GM21390 (cell line): Measurements from ENCODE around the gene SETSIP.
"Not testable (repeated sequence)": the region's sequence is repeated elsewhere in the genome, so short reads cannot be mapped to it uniquely, and the experiment has no call there.

Experiments
- ATAC-seq: cut with Tn5 transposase; IDR thresholded peaks from one replicate; pipeline ENCODE4 v1.9.1; 2021; ENCODE audit not compliant: unreplicated experiment

SETSIP gene

GRCh38 chr1:92075311-92075710, at the start of gene SETSIP:
TSS of gene SETSIP (minus strand) at chr1:92075411. CDS start at chr1:92075411, 0 bp downstream.
- ATAC-seq = no peak

GRCh38 chr1:92123868-92124267, 48.7 kb upstream of the SETSIP start:
- no peak for ATAC-seq

- no peak for ATAC-seq
Measured at GRCh38 chr1:92118826-92119225, 43.6 kb upstream of the SETSIP start.

GRCh38 chr1:92117526-92117925, 42.3 kb upstream of the SETSIP start:
- ATAC-seq = no peak

- ATAC-seq = no peak
Measured at GRCh38 chr1:92108631-92109030, 33.4 kb upstream of the SETSIP start.

- no peak for ATAC-seq
Measured at GRCh38 chr1:92105546-92106081, 30.4 kb upstream of the SETSIP start.

GRCh38 chr1:92096317-92096716, 21.1 kb upstream of the SETSIP start:
- no peak for ATAC-seq

GRCh38 chr1:92095874-92096273, 20.7 kb upstream of the SETSIP start:
- no peak for ATAC-seq

- no peak for ATAC-seq
Measured at GRCh38 chr1:92094595-92094994, 19.4 kb upstream of the SETSIP start.

- no peak for ATAC-seq
Measured at GRCh38 chr1:92094090-92094489, 18.9 kb upstream of the SETSIP start.

GRCh38 chr1:92091625-92092024, 16.4 kb upstream of the SETSIP start:
- no peak for ATAC-seq

GRCh38 chr1:92087542-92087941, 12.3 kb upstream of the SETSIP start:
- no peak for ATAC-seq

- no peak for ATAC-seq
Measured at GRCh38 chr1:92085727-92086126, 10.5 kb upstream of the SETSIP start.

GRCh38 chr1:92084651-92085050, 9.4 kb upstream of the SETSIP start:
- ATAC-seq = no peak

GRCh38 chr1:92081031-92081430, 5.8 kb upstream of the SETSIP start:
- ATAC-seq = no peak

GRCh38 chr1:92080128-92080985, 5.1 kb upstream of the SETSIP start, which contains the start of gene BTBD8:
TSS of gene BTBD8 (plus strand) at chr1:92080345. CDS start at chr1:92080572, 227 bp downstream.
- ATAC-seq = peak; percentile 96

- ATAC-seq = no peak
Measured at GRCh38 chr1:92079441-92079840, 4.2 kb upstream of the SETSIP start.

GRCh38 chr1:92078077-92078476, 2.9 kb upstream of the SETSIP start:
- not testable (repeated sequence) for ATAC-seq

GRCh38 chr1:92076363-92076762, 1.2 kb upstream of the SETSIP start:
- no peak for ATAC-seq

- not testable (repeated sequence) for ATAC-seq
Measured at GRCh38 chr1:92074446-92074845, 765 bp downstream of the SETSIP start.

- no peak for ATAC-seq
Measured at GRCh38 chr1:92070892-92071291, 4.3 kb downstream of the SETSIP start.

- no peak for ATAC-seq
Measured at GRCh38 chr1:92066321-92066720, 8.9 kb downstream of the SETSIP start.
